Skin epidermis (tissue), 12 donors: Measurements from ENCODE around the gene HNRNPK.
A peak's percentile ranks its signal among the peaks of the same experiment; 100 is the strongest.

Experiments
- H3K27ac ChIP-seq, 21 experiments: fragments of 200-600 bp; sonication (generic) in 11 of 21; one replicate each; pipeline ENCODE4 v1.5.0; 2020; ENCODE audit warnings: mild to moderate bottlenecking in 3 of 21, inconsistent platforms in 2 of 21, moderate library complexity in 2 of 21
- H3K4me3 ChIP-seq, 7 experiments: fragments of 200-600 bp; sonication (generic) in 2 of 7; one replicate each; pipeline ENCODE4 v1.5.0; 2020; ENCODE audit warnings: inconsistent platforms in 2 of 7, mild to moderate bottlenecking in 2 of 7, moderate library complexity in 1 of 7

Gene HNRNPK

GRCh38 chr9:83979812-83980394 lies at the start of gene HNRNPK:
Gene HNRNPK (minus strand): TSS chr9:83980215. CDS start chr9:83978252, 1,963 bp downstream.
- Histone ChIP-seq H3K27ac (peak within 1 kb of the TSS; percentile 70 to 99 (median 98)), H3K4me3 (peak within 1 kb of the TSS; percentile 79 to 98 (median 92))

GRCh38 chr9:84027201-84027600 lies 47.2 kb upstream of the HNRNPK start:
- Histone ChIP-seq H3K4me3 (no peak overlapping the region), H3K27ac (no peak overlapping the region)

GRCh38 chr9:84024041-84024575 lies 44.1 kb upstream of the HNRNPK start:
- H3K27ac ChIP-seq: no peak overlapping the region
- no peak overlapping the region for H3K4me3 ChIP-seq

- Histone ChIP-seq H3K27ac (no peak overlapping the region), H3K4me3 (no peak overlapping the region)
Measured at GRCh38 chr9:84007662-84008061, 27.6 kb upstream of the HNRNPK start.

GRCh38 chr9:84003246-84003645 lies 23.2 kb upstream of the HNRNPK start:
- H3K27ac ChIP-seq: no peak overlapping the region
- no peak overlapping the region for H3K4me3 ChIP-seq

GRCh38 chr9:84002344-84002743 lies 22.3 kb upstream of the HNRNPK start:
- Histone ChIP-seq H3K4me3 (no peak overlapping the region), H3K27ac (peak overlapping the region in 2 of 21 experiments; percentile 0 to 33)

GRCh38 chr9:84001621-84002020 lies 21.6 kb upstream of the HNRNPK start:
- no peak overlapping the region for H3K4me3 ChIP-seq
- H3K27ac ChIP-seq: no peak overlapping the region

GRCh38 chr9:84000186-84000585 lies 20.2 kb upstream of the HNRNPK start:
- Histone ChIP-seq H3K27ac (no peak overlapping the region), H3K4me3 (no peak overlapping the region)

GRCh38 chr9:83999141-83999918 lies 19.3 kb upstream of the HNRNPK start:
- Histone ChIP-seq H3K27ac (no peak overlapping the region), H3K4me3 (no peak overlapping the region)

GRCh38 chr9:83996126-83996525 lies 16.1 kb upstream of the HNRNPK start:
- no peak overlapping the region for H3K4me3 ChIP-seq
- no peak overlapping the region for H3K27ac ChIP-seq

GRCh38 chr9:83992901-83993300 lies 12.9 kb upstream of the HNRNPK start:
- H3K4me3 ChIP-seq: no peak overlapping the region
- no peak overlapping the region for H3K27ac ChIP-seq

- Histone ChIP-seq H3K4me3 (no peak overlapping the region), H3K27ac (no peak overlapping the region)
Measured at GRCh38 chr9:83992407-83992806, 12.4 kb upstream of the HNRNPK start.

GRCh38 chr9:83991355-83991754 lies 11.3 kb upstream of the HNRNPK start:
- Histone ChIP-seq H3K27ac (no peak overlapping the region), H3K4me3 (no peak overlapping the region)

GRCh38 chr9:83988411-83988810 lies 8.4 kb upstream of the HNRNPK start:
- no peak overlapping the region for H3K27ac ChIP-seq
- no peak overlapping the region for H3K4me3 ChIP-seq

- Histone ChIP-seq H3K27ac (no peak overlapping the region), H3K4me3 (no peak overlapping the region)
Measured at GRCh38 chr9:83987402-83987791, 7.4 kb upstream of the HNRNPK start.

GRCh38 chr9:83986765-83987401 lies 6.9 kb upstream of the HNRNPK start:
- no peak overlapping the region for H3K27ac ChIP-seq
- no peak overlapping the region for H3K4me3 ChIP-seq

- Histone ChIP-seq H3K4me3 (no peak overlapping the region), H3K27ac (no peak overlapping the region)
Measured at GRCh38 chr9:83986195-83986594, 6.2 kb upstream of the HNRNPK start.

GRCh38 chr9:83981126-83981871 lies 1.3 kb upstream of the HNRNPK start:
- Histone ChIP-seq H3K4me3 (peak overlapping the region; percentile 79 to 98 (median 92)), H3K27ac (peak overlapping the region; percentile 34 to 99 (median 98))

- Histone ChIP-seq H3K4me3 (peak within 1 kb of the TSS; percentile 79 to 98 (median 92)), H3K27ac (peak within 1 kb of the TSS; percentile 70 to 99 (median 98))
Measured at GRCh38 chr9:83980395-83981125, 545 bp upstream of the HNRNPK start, which contains the start of gene RMI1. Gene RMI1 (plus strand): TSS chr9:83980805. CDS start chr9:84000987, 20,182 bp downstream.
